ENCODE results near the gene DYRK1A. TPM values are rescaled to one million over a fixed set of nuclear protein-coding genes. Genes with fewer than 3 reads are reported as not detected.

Gene DYRK1A
- polyA plus RNA-seq, 2 donors = 14.2 to 18.5 TPM

GRCh38 chr21:37474342-37474741, 107.8 kb downstream of the DYRK1A start:
- Histone ChIP-seq H3K4me3 (ENCODE audit: low read depth in 1 of 2, low read length in 2 of 2) (no peak overlapping the region), H3K27ac (ENCODE audit: low read depth in 2 of 2, low read length in 1 of 2) (no peak overlapping the region), H3K27me3 (ENCODE audit: control insufficient read depth in 1 of 2, insufficient read depth in 2 of 2, low read length in 2 of 2) (no peaks in the 10 kb centered on the region), H3K36me3 (ENCODE audit: control insufficient read depth in 2 of 2, insufficient read depth in 2 of 2, low read length in 1 of 2) (no peaks in the 10 kb centered on the region), H3K4me1 (ENCODE audit: control insufficient read depth in 2 of 2, insufficient read depth in 2 of 2, low read length in 1 of 2) (no peaks in the 10 kb centered on the region), H3K9me3 (ENCODE audit: control insufficient read depth in 2 of 2, insufficient read depth in 1 of 2, low read depth in 1 of 2, low read length in 1 of 2) (no peaks in the 10 kb centered on the region)
- WGBS, 2 donors = 94 to 97% methylated on average over 3 of the region's 3 CpGs

GRCh38 chr21:37475186-37475868, 108.8 kb downstream of the DYRK1A start:
- no peaks in the 10 kb centered on the region for H3K9me3 ChIP-seq (ENCODE audit: control insufficient read depth in 2 of 2, insufficient read depth in 1 of 2, low read depth in 1 of 2, low read length in 1 of 2)
- no peaks in the 10 kb centered on the region for H3K4me1 ChIP-seq (ENCODE audit: control insufficient read depth in 2 of 2, insufficient read depth in 2 of 2, low read length in 1 of 2)
- no peak overlapping the region for H3K4me3 ChIP-seq (ENCODE audit: low read depth in 1 of 2, low read length in 2 of 2)
- no peaks in the 10 kb centered on the region for H3K36me3 ChIP-seq (ENCODE audit: control insufficient read depth in 2 of 2, insufficient read depth in 2 of 2, low read length in 1 of 2)
- no peaks in the 10 kb centered on the region for H3K27me3 ChIP-seq (ENCODE audit: control insufficient read depth in 1 of 2, insufficient read depth in 2 of 2, low read length in 2 of 2)
- H3K27ac ChIP-seq (ENCODE audit: low read depth in 2 of 2, low read length in 1 of 2) = no peak overlapping the region

GRCh38 chr21:37478794-37479193, 112.2 kb downstream of the DYRK1A start:
- Histone ChIP-seq H3K4me1 (ENCODE audit: control insufficient read depth in 2 of 2, insufficient read depth in 2 of 2, low read length in 1 of 2) (no peaks in the 10 kb centered on the region), H3K4me3 (ENCODE audit: low read depth in 1 of 2, low read length in 2 of 2) (no peak overlapping the region), H3K27ac (ENCODE audit: low read depth in 2 of 2, low read length in 1 of 2) (no peak overlapping the region), H3K27me3 (ENCODE audit: control insufficient read depth in 1 of 2, insufficient read depth in 2 of 2, low read length in 2 of 2) (no peaks in the 10 kb centered on the region), H3K36me3 (ENCODE audit: control insufficient read depth in 2 of 2, insufficient read depth in 2 of 2, low read length in 1 of 2) (peaks cover 0 to 5% of the 10 kb centered on the region in 2 donors), H3K9me3 (ENCODE audit: control insufficient read depth in 2 of 2, insufficient read depth in 1 of 2, low read depth in 1 of 2, low read length in 1 of 2) (no peaks in the 10 kb centered on the region)
- 32 to 63% methylated on average over 1 of the region's 1 CpG for WGBS, 2 donors

- Histone ChIP-seq H3K27ac (ENCODE audit: low read depth in 2 of 2, low read length in 1 of 2) (no peak overlapping the region), H3K9me3 (ENCODE audit: control insufficient read depth in 2 of 2, insufficient read depth in 1 of 2, low read depth in 1 of 2, low read length in 1 of 2) (no peaks in the 10 kb centered on the region), H3K36me3 (ENCODE audit: control insufficient read depth in 2 of 2, insufficient read depth in 2 of 2, low read length in 1 of 2) (peaks cover 0 to 8% of the 10 kb centered on the region in 2 donors), H3K27me3 (ENCODE audit: control insufficient read depth in 1 of 2, insufficient read depth in 2 of 2, low read length in 2 of 2) (no peaks in the 10 kb centered on the region), H3K4me1 (ENCODE audit: control insufficient read depth in 2 of 2, insufficient read depth in 2 of 2, low read length in 1 of 2) (no peaks in the 10 kb centered on the region), H3K4me3 (ENCODE audit: low read depth in 1 of 2, low read length in 2 of 2) (no peak overlapping the region)
- 91 to 93% methylated on average over 7 of the region's 7 CpGs for WGBS, 2 donors
Measured at GRCh38 chr21:37483776-37484175, 117.2 kb downstream of the DYRK1A start.

- no peak overlapping the region for H3K27ac ChIP-seq (ENCODE audit: low read depth in 2 of 2, low read length in 1 of 2)
- H3K4me1 ChIP-seq (ENCODE audit: control insufficient read depth in 2 of 2, insufficient read depth in 2 of 2, low read length in 1 of 2) = no peaks in the 10 kb centered on the region
- peaks cover 0 to 8% of the 10 kb centered on the region in 2 donors for H3K36me3 ChIP-seq (ENCODE audit: control insufficient read depth in 2 of 2, insufficient read depth in 2 of 2, low read length in 1 of 2)
- no peaks in the 10 kb centered on the region for H3K9me3 ChIP-seq (ENCODE audit: control insufficient read depth in 2 of 2, insufficient read depth in 1 of 2, low read depth in 1 of 2, low read length in 1 of 2)
- H3K4me3 ChIP-seq (ENCODE audit: low read depth in 1 of 2, low read length in 2 of 2) = no peak overlapping the region
- WGBS, 2 donors = 88 to 92% methylated on average over 7 of the region's 7 CpGs
- H3K27me3 ChIP-seq (ENCODE audit: control insufficient read depth in 1 of 2, insufficient read depth in 2 of 2, low read length in 2 of 2) = no peaks in the 10 kb centered on the region
Measured at GRCh38 chr21:37484535-37485474, 118.2 kb downstream of the DYRK1A start.

- no peak overlapping the region for H3K4me3 ChIP-seq (ENCODE audit: low read depth in 1 of 2, low read length in 2 of 2)
- WGBS, 2 donors = 68 to 70% methylated on average over 1 of the region's 1 CpG
- no peak overlapping the region for H3K27ac ChIP-seq (ENCODE audit: low read depth in 2 of 2, low read length in 1 of 2)
- H3K36me3 ChIP-seq (ENCODE audit: control insufficient read depth in 2 of 2, insufficient read depth in 2 of 2, low read length in 1 of 2) = peaks cover 0 to 4% of the 10 kb centered on the region in 2 donors
- no peaks in the 10 kb centered on the region for H3K27me3 ChIP-seq (ENCODE audit: control insufficient read depth in 1 of 2, insufficient read depth in 2 of 2, low read length in 2 of 2)
- no peaks in the 10 kb centered on the region for H3K4me1 ChIP-seq (ENCODE audit: control insufficient read depth in 2 of 2, insufficient read depth in 2 of 2, low read length in 1 of 2)
- no peaks in the 10 kb centered on the region for H3K9me3 ChIP-seq (ENCODE audit: control insufficient read depth in 2 of 2, insufficient read depth in 1 of 2, low read depth in 1 of 2, low read length in 1 of 2)
Measured at GRCh38 chr21:37489553-37489952, 123.0 kb downstream of the DYRK1A start.

- Histone ChIP-seq H3K36me3 (ENCODE audit: control insufficient read depth in 2 of 2, insufficient read depth in 2 of 2, low read length in 1 of 2) (peaks cover 0 to 4% of the 10 kb centered on the region in 2 donors), H3K4me1 (ENCODE audit: control insufficient read depth in 2 of 2, insufficient read depth in 2 of 2, low read length in 1 of 2) (no peaks in the 10 kb centered on the region), H3K27ac (ENCODE audit: low read depth in 2 of 2, low read length in 1 of 2) (no peak overlapping the region), H3K9me3 (ENCODE audit: control insufficient read depth in 2 of 2, insufficient read depth in 1 of 2, low read depth in 1 of 2, low read length in 1 of 2) (no peaks in the 10 kb centered on the region), H3K4me3 (ENCODE audit: low read depth in 1 of 2, low read length in 2 of 2) (no peak overlapping the region), H3K27me3 (ENCODE audit: control insufficient read depth in 1 of 2, insufficient read depth in 2 of 2, low read length in 2 of 2) (no peaks in the 10 kb centered on the region)
- 92 to 96% methylated on average over 7 of the region's 7 CpGs for WGBS, 2 donors
Measured at GRCh38 chr21:37490084-37490483, 123.5 kb downstream of the DYRK1A start.

- 70 to 80% methylated on average over 4 of the region's 4 CpGs for WGBS, 2 donors
- Histone ChIP-seq H3K27me3 (ENCODE audit: control insufficient read depth in 1 of 2, insufficient read depth in 2 of 2, low read length in 2 of 2) (no peaks in the 10 kb centered on the region), H3K4me1 (ENCODE audit: control insufficient read depth in 2 of 2, insufficient read depth in 2 of 2, low read length in 1 of 2) (no peaks in the 10 kb centered on the region), H3K27ac (ENCODE audit: low read depth in 2 of 2, low read length in 1 of 2) (no peak overlapping the region), H3K9me3 (ENCODE audit: control insufficient read depth in 2 of 2, insufficient read depth in 1 of 2, low read depth in 1 of 2, low read length in 1 of 2) (no peaks in the 10 kb centered on the region), H3K4me3 (ENCODE audit: low read depth in 1 of 2, low read length in 2 of 2) (no peak overlapping the region), H3K36me3 (ENCODE audit: control insufficient read depth in 2 of 2, insufficient read depth in 2 of 2, low read length in 1 of 2) (peaks cover 2 to 4% of the 10 kb centered on the region in 2 donors)
Measured at GRCh38 chr21:37496972-37497371, 130.4 kb downstream of the DYRK1A start.

GRCh38 chr21:37498664-37499063, 132.1 kb downstream of the DYRK1A start:
- Histone ChIP-seq H3K9me3 (ENCODE audit: control insufficient read depth in 2 of 2, insufficient read depth in 1 of 2, low read depth in 1 of 2, low read length in 1 of 2) (no peaks in the 10 kb centered on the region), H3K4me1 (ENCODE audit: control insufficient read depth in 2 of 2, insufficient read depth in 2 of 2, low read length in 1 of 2) (no peaks in the 10 kb centered on the region), H3K4me3 (ENCODE audit: low read depth in 1 of 2, low read length in 2 of 2) (no peak overlapping the region), H3K36me3 (ENCODE audit: control insufficient read depth in 2 of 2, insufficient read depth in 2 of 2, low read length in 1 of 2) (peaks cover 2 to 4% of the 10 kb centered on the region in 2 donors), H3K27ac (ENCODE audit: low read depth in 2 of 2, low read length in 1 of 2) (no peak overlapping the region), H3K27me3 (ENCODE audit: control insufficient read depth in 1 of 2, insufficient read depth in 2 of 2, low read length in 2 of 2) (no peaks in the 10 kb centered on the region)
- 97 to 100% methylated on average over 1 of the region's 1 CpG for WGBS, 2 donors

Data from esophagus (tissue), 2 donors.